ENCODE data around the gene FOXN3.

The FOXN3 gene

GRCh38 chr14:89382901-89383845 lies 33.9 kb downstream of the FOXN3 start:
- DNase-seq = no peak

DNA sequence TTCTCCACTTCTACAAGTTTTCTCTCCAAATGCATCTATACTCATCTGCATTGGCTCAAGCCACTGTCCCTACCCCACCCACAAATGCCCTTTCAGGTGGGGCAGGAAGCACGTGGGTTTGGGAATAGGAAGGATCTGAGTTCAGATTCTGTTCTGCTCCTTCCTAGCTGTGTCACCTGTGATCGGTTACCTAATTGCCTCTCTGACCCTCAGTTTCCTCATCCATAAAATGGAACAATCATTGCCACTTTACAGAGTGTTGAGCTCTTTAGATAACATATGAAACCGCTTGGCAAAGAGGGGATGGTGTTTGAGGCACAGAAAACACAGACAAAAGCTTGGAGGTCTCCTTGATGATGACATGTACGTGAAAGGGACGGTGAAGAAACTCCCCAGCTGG lies 34.5 kb downstream of the FOXN3 start:
- no peak for DNase-seq

GRCh38 chr14:89379891-89380820 lies 36.9 kb downstream of the FOXN3 start:
- DNase-seq = no peak

DNA sequence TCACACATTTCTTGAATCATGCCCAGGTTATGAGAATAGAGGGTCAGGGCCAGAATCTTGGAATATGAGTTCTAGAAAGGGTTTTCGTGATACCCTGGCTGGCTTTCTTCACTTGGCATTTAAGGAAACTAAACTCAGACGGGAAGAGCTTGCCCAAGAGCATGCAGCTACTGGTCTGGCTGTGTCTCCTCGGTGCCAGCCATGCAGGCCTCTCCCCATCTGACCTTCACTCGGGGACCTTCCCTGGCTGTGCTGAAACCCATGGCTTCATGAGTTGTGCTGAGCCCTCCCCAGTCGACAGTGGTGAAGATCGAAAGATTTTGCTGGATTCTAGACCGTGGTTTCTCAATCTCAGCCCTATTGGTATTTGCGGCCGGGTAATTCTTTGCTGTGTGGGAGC lies 38.0 kb downstream of the FOXN3 start:
- no peak for DNase-seq

DNA sequence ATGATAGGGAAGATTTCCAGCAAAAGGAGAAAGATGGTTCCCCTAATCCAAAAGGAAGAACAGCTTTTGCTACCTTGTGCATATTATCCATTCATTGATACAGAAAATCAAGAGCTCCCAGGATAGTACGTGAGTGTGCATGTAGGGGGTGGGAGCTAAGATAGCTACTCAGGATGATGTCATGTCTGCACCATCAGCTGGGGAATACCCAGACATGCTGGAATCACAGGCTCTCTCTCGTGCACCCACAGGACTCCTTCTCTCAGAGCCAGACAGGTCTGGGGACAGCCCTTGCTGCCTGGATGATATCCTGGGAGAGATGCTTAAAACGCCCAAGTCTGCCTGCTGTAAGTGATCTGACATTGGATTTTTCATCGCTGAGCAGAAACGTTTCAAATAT lies 38.9 kb downstream of the FOXN3 start:
- DNase-seq = no peak

DNA sequence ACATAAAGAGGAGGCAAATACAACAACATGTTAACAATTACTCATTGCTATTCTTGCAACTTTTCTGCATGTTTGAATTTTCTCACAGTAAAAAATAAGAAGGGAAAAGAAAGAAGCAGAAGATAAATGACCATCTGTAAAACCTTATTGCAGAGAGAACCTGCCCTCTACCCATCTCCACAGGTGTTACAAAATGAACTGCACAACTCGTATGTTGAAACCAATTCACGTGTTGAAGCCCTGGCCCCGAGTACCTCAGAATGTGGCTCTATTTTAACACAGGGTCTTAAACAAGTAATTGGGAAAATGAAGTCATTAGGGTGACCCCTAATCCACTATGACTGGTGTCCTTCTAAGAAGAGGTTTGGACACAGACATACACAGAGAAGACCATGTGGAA lies 39.5 kb downstream of the FOXN3 start:
- DNase-seq = no peak

DNA sequence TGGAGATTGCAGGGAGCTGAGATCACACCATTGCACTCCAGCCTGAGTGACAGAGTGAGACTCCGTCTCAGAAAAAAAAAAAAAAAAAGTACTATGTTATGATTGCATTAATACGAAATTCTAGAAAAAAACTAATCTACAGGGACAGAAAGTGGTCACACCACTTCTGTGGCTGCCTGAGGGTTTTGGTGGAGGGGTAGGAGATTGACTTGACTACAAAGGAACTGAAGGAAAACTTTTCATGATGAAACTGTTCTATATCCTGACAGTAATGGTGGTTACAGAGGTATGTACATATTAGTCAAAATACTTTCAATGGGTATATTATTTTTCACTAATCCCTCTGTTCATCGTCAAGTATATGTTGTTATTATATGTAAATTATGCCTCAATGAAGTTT lies 42.1 kb downstream of the FOXN3 start:
- no peak for DNase-seq

DNA sequence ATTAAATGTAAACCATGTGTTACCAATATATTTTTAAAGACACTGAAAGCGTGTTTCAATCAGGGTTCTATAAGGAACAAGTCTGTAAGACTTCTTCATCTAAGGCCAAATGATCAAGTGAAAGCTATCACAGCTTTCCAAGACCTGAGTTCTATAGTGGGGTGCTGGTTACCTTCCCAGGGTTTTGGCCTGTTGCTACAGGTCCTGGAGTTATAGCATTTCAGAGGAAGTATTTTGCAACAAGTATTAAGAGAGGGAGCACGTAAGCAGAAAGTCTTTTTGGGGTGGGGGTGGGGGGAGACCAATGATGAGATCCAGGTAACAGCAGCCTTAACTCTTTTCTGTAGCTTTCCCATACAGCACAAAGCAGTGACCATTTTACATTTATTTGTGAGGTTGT lies 43.8 kb downstream of the FOXN3 start:
- DNase-seq = no peak

- DNase-seq = no peak
Observed at GRCh38 chr14:89372512-89372883, 44.5 kb downstream of the FOXN3 start.

DNA sequence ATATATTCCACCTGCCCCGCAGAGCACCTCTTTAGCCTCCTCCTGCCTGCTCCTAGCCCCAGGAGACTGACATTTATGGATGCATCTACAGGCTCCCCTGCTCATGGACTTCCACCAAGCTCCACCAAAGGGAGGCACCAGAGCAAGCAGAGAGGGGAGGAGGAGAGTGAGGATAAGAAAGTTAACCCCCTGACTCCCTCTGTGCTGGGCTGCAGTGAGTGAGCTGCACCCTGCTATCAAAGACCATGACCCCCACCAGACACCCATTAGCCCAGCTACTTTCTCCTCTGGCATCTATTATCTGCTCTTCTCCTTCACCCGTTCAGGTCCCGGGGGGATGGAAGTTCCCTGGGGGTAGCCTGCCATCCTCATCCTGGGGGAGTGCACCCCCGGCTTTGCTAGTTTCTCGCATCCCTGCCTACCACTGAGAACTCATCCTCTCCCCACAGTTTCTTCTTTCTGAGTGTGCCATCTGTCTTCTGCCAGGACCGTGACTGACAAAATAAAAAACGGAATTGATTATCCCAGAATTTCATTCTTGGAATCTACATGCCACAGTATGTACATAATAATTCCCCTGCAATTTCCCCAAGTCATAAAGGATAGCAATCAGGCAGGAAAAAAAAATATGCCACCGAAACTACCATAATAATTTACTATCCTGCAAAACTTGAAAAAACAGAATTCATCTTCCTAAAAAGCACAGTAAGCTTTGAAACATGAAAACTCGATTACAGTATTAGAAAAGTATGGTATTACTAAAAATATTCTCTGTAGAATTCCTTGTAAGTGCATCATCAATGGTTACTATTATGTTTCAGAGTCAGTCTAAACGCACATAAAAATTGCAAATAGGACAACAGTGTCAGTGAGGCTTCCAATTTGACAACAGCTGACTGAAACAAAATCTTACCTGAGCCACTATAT lies 45.2 kb downstream of the FOXN3 start:
- DNase-seq = no peak

DNA sequence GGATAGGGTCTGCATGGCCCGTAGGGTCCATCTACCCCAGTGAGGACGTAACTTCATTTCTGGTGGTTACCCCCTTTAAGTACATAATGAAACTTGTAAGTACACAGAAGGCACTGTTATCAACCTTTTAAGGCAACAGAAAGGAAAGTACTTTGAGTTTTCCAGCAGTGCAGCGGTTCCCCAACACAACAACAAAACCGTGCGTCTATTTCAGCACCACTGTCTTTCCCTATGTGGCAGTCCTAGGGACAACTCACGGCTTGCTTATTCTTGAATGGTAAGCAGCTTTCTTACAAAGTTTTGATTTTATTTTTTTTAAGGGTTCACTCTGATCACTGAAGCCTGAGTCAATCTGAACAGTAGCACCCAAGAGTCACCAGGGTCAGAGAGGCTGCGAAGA lies 46.3 kb downstream of the FOXN3 start:
- DNase-seq = no peak

GRCh38 chr14:89370381-89370780 lies 46.7 kb downstream of the FOXN3 start:
- DNase-seq = no peak

DNA sequence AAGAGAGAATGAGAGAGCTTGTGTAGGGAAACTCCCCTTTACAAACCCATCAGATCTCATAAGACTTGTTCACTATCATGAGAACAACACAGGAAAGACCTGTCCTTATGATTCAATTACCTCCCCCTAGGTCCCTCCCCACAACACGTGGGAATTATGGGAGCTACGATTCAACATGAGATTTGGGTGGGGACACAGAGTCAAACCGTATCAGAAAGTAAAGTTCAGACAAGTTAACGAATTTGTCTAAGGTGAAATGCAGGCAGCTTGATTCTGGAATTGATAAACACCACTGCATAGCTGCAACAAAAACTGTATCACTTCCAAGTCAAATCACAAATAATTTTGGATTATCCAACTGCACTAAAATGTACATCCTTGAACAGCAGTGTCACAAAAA lies 47.4 kb downstream of the FOXN3 start:
- no peak for DNase-seq

- no peak for DNase-seq
Observed at GRCh38 chr14:89368490-89369477, 48.2 kb downstream of the FOXN3 start.

DNA sequence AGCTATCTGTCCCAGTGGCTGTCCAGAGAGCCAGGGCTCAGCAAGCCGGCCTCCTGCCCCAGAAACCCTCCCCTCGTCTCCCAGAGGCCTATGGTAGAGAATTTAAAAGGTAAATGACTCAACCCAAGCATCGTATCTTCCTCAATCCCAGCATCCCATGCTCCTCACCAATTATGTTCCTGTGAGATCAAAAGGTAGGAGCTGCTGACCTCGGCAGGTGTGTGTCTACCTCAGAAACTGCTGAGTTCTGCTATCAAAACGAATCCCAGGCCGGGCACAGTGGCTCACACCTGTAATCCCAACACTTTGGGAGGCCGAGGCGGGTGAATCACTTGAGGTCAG lies 49.3 kb downstream of the FOXN3 start:
- DNase-seq = no peak

GRCh38 chr14:89366864-89367778 lies 49.9 kb downstream of the FOXN3 start:
- no peak for DNase-seq

DNA sequence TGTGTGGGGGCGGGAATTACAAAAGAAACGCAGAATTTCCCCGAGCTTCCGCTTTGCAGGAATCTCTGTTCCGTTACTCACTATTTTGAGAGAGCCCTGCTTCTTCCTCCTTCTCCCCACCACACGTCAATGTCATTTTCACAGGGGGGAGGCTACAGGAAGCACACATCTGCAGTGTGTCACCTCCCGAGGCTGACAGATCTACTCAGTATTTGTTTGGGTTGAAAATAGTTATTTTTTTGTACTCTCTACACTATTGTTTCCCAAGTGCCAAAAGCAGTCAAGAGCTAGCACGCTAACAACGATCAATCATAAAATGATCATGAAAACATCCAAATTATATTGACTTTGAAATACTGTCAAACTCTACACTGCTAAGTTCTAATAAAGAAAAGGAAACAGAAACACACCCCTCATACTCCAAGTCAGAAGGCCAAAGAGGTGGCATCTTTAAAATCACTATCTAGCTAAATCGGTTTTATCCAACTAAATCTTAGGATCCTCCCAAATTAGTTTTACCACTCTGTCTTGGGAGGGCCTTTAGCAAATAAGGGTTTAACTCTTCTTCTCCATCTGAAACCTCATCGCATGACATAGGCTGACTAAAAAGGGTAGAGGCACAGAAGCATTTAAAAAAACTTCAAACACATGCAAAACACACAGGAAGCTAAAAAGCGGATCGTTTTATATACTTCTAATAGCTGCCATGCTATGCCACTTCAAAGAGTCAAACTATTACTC lies 51.8 kb downstream of the FOXN3 start:
- DNase-seq = no peak

GRCh38 chr14:89364316-89364715 lies 52.7 kb downstream of the FOXN3 start:
- DNase-seq = no peak

DNA sequence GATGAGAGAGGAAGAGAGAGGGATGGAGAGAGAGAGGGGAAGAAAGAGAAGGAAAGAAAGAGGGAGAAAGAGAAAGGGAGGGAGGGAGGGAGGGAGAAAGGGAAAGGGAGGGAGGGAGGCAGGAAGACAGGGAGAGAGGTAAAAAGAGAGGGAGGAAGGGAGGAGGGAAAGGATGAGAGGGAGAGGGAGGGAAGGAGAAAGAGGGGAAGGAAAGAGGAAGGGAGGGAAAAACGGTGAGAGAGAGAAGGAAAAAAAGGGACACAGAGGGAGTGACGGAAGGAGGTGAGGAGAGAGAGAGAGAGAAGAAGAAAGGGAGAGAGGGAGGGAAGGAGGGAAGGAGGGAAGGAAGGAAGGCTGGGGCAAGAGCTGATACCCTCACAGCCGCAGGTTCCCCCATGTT lies 56.8 kb downstream of the FOXN3 start:
- DNase-seq = no peak

All from NCI-H1436 treated with DMSO at 0.1 percent for 48 hours (cell line).